ENCODE results near the gene MFSD2B. TPM values are rescaled to one million over a fixed set of nuclear protein-coding genes. Genes with fewer than 3 reads are reported as not detected.

MFSD2B gene
- total RNA-seq, 1 donor from 2014 or later: not detected

- DNase-seq (ENCODE audit: low read depth): no peak
- H3K4me3 ChIP-seq (ENCODE audit: low read depth, low read length): no peak overlapping the region
- no peaks in the 10 kb centered on the region for H3K36me3 ChIP-seq (ENCODE audit: control insufficient read depth, insufficient read depth, low read length)
- no peak for TF ChIP-seq CTCF (IDR thresholded peaks at IDR 0.05; ENCODE audit: insufficient read depth, low read length, poor library complexity, severe bottlenecking)
- no peaks in the 10 kb centered on the region for H3K27me3 ChIP-seq (ENCODE audit: control insufficient read depth, insufficient read depth, low read length)
These were observed 6.5 kb downstream of the MFSD2B start for GRCh38 chr2:24016376-24016761.

GRCh38 chr2:24016853-24017703 is 7.2 kb downstream of the MFSD2B start:
- DNase-seq (ENCODE audit: low read depth): no peak
- no peak for TF ChIP-seq CTCF (IDR thresholded peaks at IDR 0.05; ENCODE audit: insufficient read depth, low read length, poor library complexity, severe bottlenecking)
- Histone ChIP-seq H3K4me3 (ENCODE audit: low read depth, low read length) (no peak overlapping the region), H3K27me3 (ENCODE audit: control insufficient read depth, insufficient read depth, low read length) (no peaks in the 10 kb centered on the region), H3K36me3 (ENCODE audit: control insufficient read depth, insufficient read depth, low read length) (no peaks in the 10 kb centered on the region)

- TF ChIP-seq CTCF (IDR thresholded peaks at IDR 0.05; ENCODE audit: insufficient read depth, low read length, poor library complexity, severe bottlenecking): no peak
- no peak for DNase-seq (ENCODE audit: low read depth)
- H3K27me3 ChIP-seq (ENCODE audit: control insufficient read depth, insufficient read depth, low read length): no peaks in the 10 kb centered on the region
- no peaks in the 10 kb centered on the region for H3K36me3 ChIP-seq (ENCODE audit: control insufficient read depth, insufficient read depth, low read length)
- no peak overlapping the region for H3K4me3 ChIP-seq (ENCODE audit: low read depth, low read length)
These were observed 7.8 kb downstream of the MFSD2B start for GRCh38 chr2:24017711-24018110.

- no peak for TF ChIP-seq CTCF (IDR thresholded peaks at IDR 0.05; ENCODE audit: insufficient read depth, low read length, poor library complexity, severe bottlenecking)
- no peaks in the 10 kb centered on the region for H3K27me3 ChIP-seq (ENCODE audit: control insufficient read depth, insufficient read depth, low read length)
- no peak overlapping the region for H3K4me3 ChIP-seq (ENCODE audit: low read depth, low read length)
- H3K36me3 ChIP-seq (ENCODE audit: control insufficient read depth, insufficient read depth, low read length): no peaks in the 10 kb centered on the region
- DNase-seq (ENCODE audit: low read depth): no peak
These were observed 8.4 kb downstream of the MFSD2B start for GRCh38 chr2:24018241-24018640.

DNA sequence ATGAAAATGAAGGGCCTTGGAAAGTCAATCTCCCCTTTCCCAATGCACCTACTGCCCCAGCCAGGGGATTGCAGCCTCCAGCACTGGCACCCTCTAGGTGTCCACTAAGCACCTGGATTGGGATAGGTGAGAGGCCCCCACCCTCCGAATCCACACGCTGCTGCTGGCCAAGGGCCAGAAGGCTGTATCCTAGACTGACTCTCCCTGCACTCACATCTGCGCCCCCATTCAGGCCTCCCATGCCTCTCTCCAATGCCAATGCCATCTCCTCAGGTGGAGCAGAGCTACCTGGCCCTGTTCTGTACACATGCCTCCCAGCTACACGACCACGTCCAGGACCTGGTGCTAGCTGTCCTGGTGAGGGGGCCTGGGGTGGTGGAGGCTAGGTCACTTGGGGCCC is 9.8 kb downstream of the MFSD2B start:
- no peaks in the 10 kb centered on the region for H3K27me3 ChIP-seq (ENCODE audit: control insufficient read depth, insufficient read depth, low read length)
- H3K4me3 ChIP-seq (ENCODE audit: low read depth, low read length): no peak overlapping the region
- TF ChIP-seq CTCF (IDR thresholded peaks at IDR 0.05; ENCODE audit: insufficient read depth, low read length, poor library complexity, severe bottlenecking): no peak
- no peaks in the 10 kb centered on the region for H3K36me3 ChIP-seq (ENCODE audit: control insufficient read depth, insufficient read depth, low read length)
- DNase-seq (ENCODE audit: low read depth): no peak

DNA sequence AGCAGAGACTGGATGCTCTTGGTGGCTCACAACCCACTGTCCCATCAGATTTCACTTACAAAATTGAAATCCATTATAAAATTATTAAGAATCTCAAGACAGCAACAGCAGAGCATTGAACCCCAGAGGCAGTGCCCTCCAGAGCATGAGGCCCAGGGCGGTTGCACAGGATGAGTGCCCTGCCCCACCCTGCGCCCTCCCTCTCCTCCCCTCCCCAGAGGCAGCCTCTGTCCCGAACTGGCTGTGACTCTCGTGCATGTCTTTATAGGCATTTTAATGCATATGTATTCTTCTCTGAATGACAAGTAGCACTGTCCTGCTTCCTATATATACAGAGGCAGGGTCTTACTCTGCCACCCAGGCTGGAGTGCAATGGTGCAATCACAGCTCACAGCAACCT is 10.4 kb downstream of the MFSD2B start:
- DNase-seq (ENCODE audit: low read depth): no peak
- TF ChIP-seq CTCF (IDR thresholded peaks at IDR 0.05; ENCODE audit: insufficient read depth, low read length, poor library complexity, severe bottlenecking): no peak
- H3K36me3 ChIP-seq (ENCODE audit: control insufficient read depth, insufficient read depth, low read length): no peaks in the 10 kb centered on the region

More for the DNA sequence above, 10.4 kb downstream of the MFSD2B start:
- H3K27me3 ChIP-seq (ENCODE audit: control insufficient read depth, insufficient read depth, low read length): no peaks in the 10 kb centered on the region
- H3K4me3 ChIP-seq (ENCODE audit: low read depth, low read length): no peak overlapping the region

All from kidney epithelial cell (primary cell).